Adrenal gland (tissue), 5 donors: Measurements from ENCODE around the gene MICOS13.

ENCODE experiments used
- CTCF ChIP-seq, 6 experiments: fragments of 450-650 bp in 4 of 6; fragments of 200-600 bp in 2 of 6; sonication (generic) in 1 of 6; IDR thresholded peaks; 1 replicate in 5 of 6; 2 replicates in 1 of 6; pipeline versions ENCODE4 v1.5.1 to v1.8.0; 2016 to 2021; ENCODE audit warnings: antibody characterized with exemption in 6 of 6, mild to moderate bottlenecking in 2 of 6, moderate library complexity in 1 of 6
- POLR2A ChIP-seq, 2 donors: fragments of 450-650 bp; IDR thresholded peaks; one replicate each; pipeline ENCODE4 v1.6.1; 2017; ENCODE audit warnings: antibody characterized with exemption in 2 of 2, mild to moderate bottlenecking in 2 of 2, moderate library complexity in 1 of 2
- donor health status: DM: no; HTN: no; CAD: no.

GRCh38 chr19:5717215-5717935 lies 37.1 kb upstream of the MICOS13 start:
- TF ChIP-seq CTCF (IDR thresholded peaks at IDR 0.05), result no peak
- TF ChIP-seq POLR2A (IDR thresholded peaks at IDR 0.05), result no peak
